ENCODE data around the gene ZNF675.
"Not testable (repeated sequence)": the region's sequence is repeated elsewhere in the genome, so short reads cannot be mapped to it uniquely, and the experiment has no call there.

Gene ZNF675

DNA sequence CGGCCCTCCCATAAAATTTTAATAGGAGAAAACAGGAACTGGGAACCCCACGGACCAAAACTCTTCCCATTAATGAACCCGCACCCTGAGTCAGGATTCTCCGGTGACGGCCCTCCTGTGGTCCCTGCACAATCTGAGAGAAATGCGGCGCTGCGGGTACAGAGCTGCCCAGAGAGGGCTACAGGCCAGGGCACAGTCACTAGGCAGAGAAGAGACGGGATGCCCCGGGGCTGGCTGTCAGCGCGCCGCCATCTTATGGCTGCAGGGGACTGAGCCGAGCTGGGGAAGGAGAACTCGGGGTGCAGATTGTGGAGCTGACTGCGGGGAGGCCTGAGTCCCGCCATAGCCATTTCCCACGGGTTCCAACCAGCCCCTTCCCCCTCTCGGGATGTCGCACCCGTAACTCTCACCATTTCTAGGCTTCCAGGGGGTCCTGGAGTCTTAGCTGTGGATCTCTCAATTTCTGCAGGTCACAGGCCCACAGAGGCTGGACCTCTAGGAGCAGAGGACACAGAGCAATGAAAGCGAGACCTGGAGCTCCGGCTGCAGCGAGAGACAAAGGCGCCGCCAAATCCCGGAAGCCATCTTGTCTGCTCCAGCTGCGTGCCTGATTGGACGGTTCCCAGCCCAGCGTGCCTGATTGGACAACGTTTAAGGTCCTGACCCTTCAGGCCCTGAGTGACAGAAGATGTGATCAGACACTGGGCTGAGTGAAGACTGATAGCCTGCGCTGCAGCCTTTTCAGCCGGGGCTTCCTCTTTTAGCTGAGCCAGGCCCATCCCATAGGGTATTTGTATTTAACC lies at the start of gene ZNF675:
TSS of gene ZNF675 (minus strand) at position 592 of the 803 bp plus-strand sequence. CDS start at position 413, 179 bp downstream.
- DNase-seq = peak; percentile 70

DNA sequence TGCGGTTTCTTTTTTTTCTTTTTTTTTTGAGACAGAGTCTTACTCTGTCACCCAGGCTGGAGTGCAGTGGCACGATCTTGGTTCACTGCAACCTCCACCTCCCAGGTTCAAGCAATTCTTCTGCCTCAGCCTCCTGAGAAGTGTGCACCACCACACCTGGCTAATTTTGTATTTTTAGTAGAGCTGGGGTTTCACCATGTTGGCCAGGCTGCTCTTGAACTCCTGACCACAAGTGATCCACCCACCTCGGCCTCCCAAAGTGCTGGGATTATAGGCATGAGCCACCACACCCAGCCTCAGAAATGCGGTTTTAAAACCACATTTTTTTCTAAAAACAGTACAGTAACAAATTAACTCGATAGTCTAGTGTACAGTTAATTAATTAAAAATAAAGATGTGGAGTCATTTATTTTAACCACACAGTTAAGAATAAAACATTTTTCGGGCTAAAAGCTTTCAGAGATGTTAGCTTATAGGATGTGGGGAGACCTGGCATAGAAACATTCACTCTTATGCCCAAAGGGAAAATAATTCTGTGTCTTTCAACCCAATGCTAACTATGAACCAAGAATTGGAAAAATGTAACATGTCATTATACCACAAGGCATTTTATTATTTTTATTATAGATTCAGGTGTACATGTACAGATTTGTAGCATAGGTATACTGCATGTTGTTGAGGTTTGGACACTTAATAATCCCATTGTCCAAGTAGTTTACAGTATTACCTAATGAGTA lies 43.9 kb upstream of the ZNF675 start:
- not testable (repeated sequence) for DNase-seq

- not testable (repeated sequence) for DNase-seq
These were observed 37.1 kb upstream of the ZNF675 start for GRCh38 chr19:23724161-23724560.

GRCh38 chr19:23718802-23719201 lies 31.8 kb upstream of the ZNF675 start:
- DNase-seq = no peak

DNA sequence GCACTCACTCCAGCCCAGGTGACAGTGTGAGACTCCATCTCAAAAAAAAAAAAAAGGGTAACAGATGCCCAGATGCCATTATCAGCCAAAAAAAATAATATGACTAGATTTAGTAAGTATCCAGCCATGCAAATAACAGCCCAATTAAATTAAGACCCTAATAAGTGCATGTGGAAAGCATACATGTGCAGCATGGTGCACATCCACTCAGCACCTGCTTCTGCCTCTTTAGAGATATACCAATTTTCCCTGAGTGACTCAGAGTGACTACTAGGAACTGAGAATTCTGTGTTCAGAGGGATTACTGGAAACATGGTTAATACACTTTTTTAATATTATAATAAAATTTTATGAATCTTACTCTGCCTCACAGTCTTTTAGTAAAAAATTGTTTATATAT lies 29.8 kb upstream of the ZNF675 start:
- DNase-seq = no peak

- no peak for DNase-seq
These were observed 22.3 kb upstream of the ZNF675 start for GRCh38 chr19:23709347-23709746.

- no peak for DNase-seq
These were observed 19.6 kb upstream of the ZNF675 start for GRCh38 chr19:23706657-23707056.

DNA sequence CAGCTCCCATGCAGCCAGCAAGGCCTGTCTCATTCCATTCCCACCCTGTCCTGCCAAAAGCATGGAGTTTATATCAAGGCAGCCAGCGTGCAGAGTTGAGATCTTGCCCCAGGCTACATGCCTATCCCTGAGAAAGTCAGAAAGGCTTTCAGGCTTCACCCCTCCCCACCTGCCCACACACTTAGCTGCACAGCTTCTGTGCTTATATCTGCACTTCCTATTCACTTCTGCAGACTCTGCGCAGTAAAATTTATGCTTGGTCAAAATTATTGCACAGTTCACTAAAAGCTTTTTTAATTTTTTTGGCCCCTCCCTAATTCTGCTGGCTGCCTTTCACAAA lies 12.5 kb upstream of the ZNF675 start:
- no peak for DNase-seq

DNA sequence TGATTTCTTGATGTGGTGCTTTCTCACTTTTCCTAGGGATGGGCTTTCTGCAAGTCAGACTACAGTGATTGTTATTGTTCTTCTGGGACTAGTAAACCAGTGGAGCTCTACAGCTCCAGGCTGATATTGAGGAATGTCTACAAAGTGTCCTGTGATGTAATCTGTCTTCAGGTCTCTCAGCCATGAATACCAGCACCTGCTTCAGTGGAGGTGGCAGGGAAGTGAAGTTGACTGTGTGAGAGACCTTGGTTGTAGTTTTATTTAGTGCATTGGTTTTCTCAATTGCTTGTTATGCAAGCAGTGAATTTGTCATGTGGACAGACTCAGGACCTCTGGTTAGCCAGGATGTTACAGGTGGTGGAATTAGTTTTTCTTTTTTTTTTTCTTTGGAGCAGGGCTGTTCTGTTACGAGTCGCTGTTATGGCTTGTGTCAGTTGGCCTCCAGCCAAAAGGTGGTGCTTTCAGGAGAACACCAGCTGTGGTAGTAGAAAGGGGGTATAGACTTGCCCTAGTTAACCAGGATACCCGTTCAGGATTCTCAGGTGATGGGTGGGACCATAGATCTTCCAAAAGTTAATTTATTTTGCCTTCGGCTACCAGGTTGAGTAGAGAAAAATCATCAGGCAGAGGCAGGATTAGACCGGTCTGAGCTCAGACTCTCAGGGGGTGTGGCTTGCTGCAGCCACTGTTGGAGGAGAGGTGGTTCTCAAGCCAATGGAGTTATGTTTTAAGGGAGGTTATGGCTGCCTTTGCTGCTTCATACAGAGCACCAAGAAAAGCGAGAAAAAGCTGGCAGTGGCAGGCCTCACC lies 11.9 kb upstream of the ZNF675 start:
- DNase-seq = no peak

- DNase-seq = not testable (repeated sequence)
These were observed 5.9 kb upstream of the ZNF675 start for GRCh38 chr19:23692937-23693336.

- DNase-seq = no peak
These were observed 13.9 kb downstream of the ZNF675 start for GRCh38 chr19:23673132-23673531.

DNA sequence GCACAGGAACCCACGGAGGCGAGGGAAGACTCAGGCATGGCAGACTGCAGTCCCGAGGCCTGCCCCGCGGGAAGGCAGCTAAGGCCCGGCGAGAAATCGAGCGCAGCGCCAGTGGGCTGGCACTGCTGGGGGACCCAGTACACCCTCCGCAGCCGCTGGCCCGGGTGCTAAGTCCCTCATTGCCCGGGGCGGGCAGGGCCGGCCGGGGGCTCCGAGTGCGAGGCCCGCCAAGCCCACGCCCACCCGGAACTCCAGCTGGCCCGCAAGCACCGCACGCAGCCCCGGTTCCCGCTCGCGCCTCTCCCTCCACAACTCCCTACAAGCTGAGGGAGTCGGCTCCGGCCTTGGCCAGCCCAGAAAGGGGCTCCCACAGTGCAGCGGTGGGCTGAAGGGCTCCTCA lies 18.4 kb downstream of the ZNF675 start:
- not testable (repeated sequence) for DNase-seq

DNA sequence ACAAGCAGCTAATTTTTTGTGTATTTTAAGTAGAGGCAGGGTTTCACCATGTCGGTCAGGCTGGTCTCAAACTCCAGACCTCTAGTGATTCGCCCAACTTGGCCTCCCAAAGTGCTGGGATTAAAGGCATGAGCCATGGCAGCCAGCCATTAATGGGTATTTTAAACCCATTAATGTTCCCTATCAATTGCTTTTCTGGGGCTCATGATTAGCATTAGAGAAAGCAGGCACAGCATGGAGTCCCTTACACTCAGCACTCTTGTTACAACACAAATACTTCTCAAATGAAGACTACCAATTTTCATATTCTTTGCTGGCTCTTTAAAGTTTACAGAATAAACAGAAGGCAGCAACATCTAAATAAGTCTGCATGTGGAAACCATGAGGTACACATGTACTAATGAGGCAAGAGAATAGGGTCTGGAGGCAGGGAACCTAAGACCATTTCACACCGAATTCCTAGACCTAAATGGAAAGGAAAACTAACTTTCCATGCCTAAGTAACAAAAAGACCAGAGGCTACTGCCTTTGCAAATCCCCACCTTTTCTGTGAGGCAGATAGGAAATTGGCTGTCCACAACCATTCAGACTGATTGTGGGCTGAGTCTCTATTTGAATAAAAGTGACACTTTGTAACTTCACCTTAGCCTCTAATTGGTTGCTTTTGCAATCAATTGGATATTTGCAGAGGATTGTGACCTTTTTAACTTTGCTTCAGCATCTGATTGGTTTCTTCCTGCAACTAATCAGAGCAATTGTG lies 21.2 kb downstream of the ZNF675 start:
- no peak for DNase-seq

DNA sequence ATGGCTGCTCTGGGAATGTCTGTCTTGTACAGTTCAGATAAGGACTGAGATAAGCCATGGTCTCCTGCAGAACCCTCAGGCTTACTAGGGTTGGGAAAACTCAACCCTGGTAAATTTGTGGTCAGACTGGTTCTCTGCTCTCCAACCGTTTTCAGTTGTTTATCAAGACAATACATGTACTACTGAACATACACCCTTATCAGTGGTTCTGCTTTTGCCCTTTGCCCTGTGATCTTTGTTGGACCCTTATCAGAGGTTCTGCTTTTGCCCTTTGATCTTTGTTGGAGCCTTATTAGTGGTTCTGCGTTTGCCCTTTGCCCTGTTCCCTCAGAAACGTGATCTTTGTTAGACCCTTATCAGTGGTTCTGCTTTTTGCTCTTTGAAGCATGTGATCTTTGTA lies 37.2 kb downstream of the ZNF675 start:
- DNase-seq = not testable (repeated sequence)
